PC-3 (cell line): ENCODE data around the gene CSNK1D. TPM values are rescaled to one million over a fixed set of nuclear protein-coding genes. Genes with fewer than 3 reads are reported as not detected.
A peak's percentile ranks its signal among the peaks of the same experiment; 100 is the strongest.

Source experiments
- ATAC-seq: fragments of 200-7000 bp; cut with Tn5 transposase; 2 replicates; pipeline ENCODE4 v1.9.1; 2020; ENCODE audit warnings: mild to moderate bottlenecking, moderate library complexity
- BruUV-seq: library from RNA; stranded (reverse); fragments of 400-500 nt; replicated peaks from 2 replicates; lab custom pipeline; 2021; lab: Mats Ljungman, UMichigan
- CTCF ChIA-PET: fragments of 300-600 bp; sonication (Branson Sonifier 250); formaldehyde crosslinking; loops from one replicate; lab custom pipeline; 2022; ENCODE audit warnings: antibody characterized with exemption; lab: Charles Lee
- POLR2A ChIA-PET: fragments of 300-600 bp; sonication (Branson Sonifier 250); formaldehyde crosslinking; loops from one replicate; lab custom pipeline; 2022; ENCODE audit warnings: antibody characterized with exemption; ENCODE audit not compliant: unreplicated experiment; lab: Charles Lee
- DNase-seq: peaks from one replicate; pipeline ENCODE4 v3.0.0-alpha.2; 2015
- H2AFZ ChIP-seq: fragments of 300-600 bp; sonication (generic); 2 replicates; pipeline ENCODE4 v1.6.0; 2016; ENCODE audit warnings: antibody characterized with exemption, low read length
- H3F3A ChIP-seq: fragments of 300-600 bp; sonication (generic); one replicate; pipeline ENCODE4 v1.6.0; 2017; ENCODE audit warnings: antibody characterized with exemption, low read length, control low read depth, mild to moderate bottlenecking; ENCODE audit not compliant: unreplicated experiment
- H3K27ac ChIP-seq: fragments of 300-600 bp; sonication (generic); 2 replicates; pipeline ENCODE4 v1.5.1; 2016; ENCODE audit warnings: mild to moderate bottlenecking, low read length
- H3K27me3 ChIP-seq: fragments of 300-600 bp; sonication (generic); 2 replicates; pipeline ENCODE4 v1.6.1; 2016; ENCODE audit warnings: low read length, mixed read lengths
- H3K36me3 ChIP-seq: fragments of 300-600 bp; sonication (generic); 2 replicates; pipeline ENCODE4 v1.6.1; 2016; ENCODE audit warnings: low read depth, mixed run types, low read length, mixed read lengths
- H3K4me1 ChIP-seq: fragments of 300-600 bp; sonication (generic); 2 replicates; pipeline ENCODE4 v1.5.1; 2016; ENCODE audit warnings: low read length; ENCODE audit not compliant: insufficient read depth
- H3K4me2 ChIP-seq: fragments of 300-600 bp; sonication (generic); 2 replicates; pipeline ENCODE4 v1.6.0; 2016; ENCODE audit warnings: low read length
- H3K4me3 ChIP-seq: fragments of 300-600 bp; sonication (generic); 2 replicates; pipeline ENCODE4 v1.5.1; 2016; ENCODE audit warnings: mild to moderate bottlenecking, low read length, mixed read lengths
- H3K79me2 ChIP-seq: fragments of 300-600 bp; sonication (generic); 2 replicates; pipeline ENCODE4 v1.6.1; 2017; ENCODE audit warnings: low read length, mixed read lengths
- H3K9ac ChIP-seq: fragments of 300-600 bp; sonication (generic); 2 replicates; pipeline ENCODE4 v1.6.0; 2016; ENCODE audit warnings: mild to moderate bottlenecking, low read length
- H3K9me2 ChIP-seq: fragments of 300-600 bp; sonication (generic); replicated peaks from 2 replicates; pipeline ENCODE4 v1.6.1; 2016; ENCODE audit warnings: mixed run types, low read length, mixed read lengths
- H3K9me3 ChIP-seq: fragments of 300-600 bp; sonication (generic); 2 replicates; pipeline ENCODE4 v1.6.1; 2016; ENCODE audit warnings: low read length, mixed read lengths
- H4K20me1 ChIP-seq: fragments of 300-600 bp; sonication (generic); 2 replicates; pipeline ENCODE4 v1.6.1; 2016; ENCODE audit warnings: low read length, mixed read lengths
- CTCF ChIP-seq: fragments of 300-600 bp; sonication (generic); conservative IDR thresholded peaks from 2 replicates; pipeline ENCODE4 v1.5.1; 2017; ENCODE audit warnings: antibody characterized with exemption, low read depth, mild to moderate bottlenecking, low read length
- EZH2 ChIP-seq: fragments of 300-600 bp; sonication (generic); IDR thresholded peaks from one replicate; pipeline ENCODE4 v1.6.1; 2017; ENCODE audit warnings: antibody characterized with exemption, mild to moderate bottlenecking, low read length; ENCODE audit not compliant: unreplicated experiment
- EZH2phosphoT487 ChIP-seq: fragments of 300-600 bp; sonication (generic); IDR thresholded peaks from 2 replicates; pipeline ENCODE4 v1.6.1; 2018; ENCODE audit warnings: mild to moderate bottlenecking, antibody characterized with exemption, low read length, borderline replicate concordance
- intact Hi-C: fragments of 100-400 bp; cut with micrococcal nuclease; formaldehyde crosslinking; loops from 2 replicates; pipeline ENCODE4 v1.9.0; 2023
- total RNA-seq: library from RNA; depleted of rRNA; stranded (reverse); fragments of >200 nt; gene quantifications from 2 replicates; pipeline ENCODE4 v1.2.3, GENCODE V29; 2014

Gene CSNK1D
- total RNA-seq, 1 experiment from 2014 or later, result 58.6 TPM

DNA sequence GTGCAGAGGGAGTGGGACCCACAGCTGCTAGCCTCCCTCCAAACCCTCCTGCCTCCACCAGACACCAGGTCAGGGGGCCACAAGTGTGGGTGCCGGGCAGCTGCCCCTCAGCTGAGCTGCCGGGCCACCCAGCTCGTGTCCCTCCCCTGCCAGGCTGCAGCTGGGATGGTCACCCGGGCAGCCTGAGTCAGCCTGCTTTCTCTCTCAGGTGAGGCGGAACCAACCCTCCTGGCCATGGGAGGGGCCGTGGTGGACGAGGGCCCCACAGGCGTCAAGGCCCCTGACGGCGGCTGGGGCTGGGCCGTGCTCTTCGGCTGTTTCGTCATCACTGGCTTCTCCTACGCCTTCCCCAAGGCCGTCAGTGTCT lies 37.7 kb downstream of the CSNK1D start:
- BruUV-seq, result no TSS peak
- peaks cover 38% of the 10 kb centered on the region for H3K36me3 ChIP-seq
- no peaks in the 10 kb centered on the region for H3K27me3 ChIP-seq
- POLR2A ChIA-PET, result no interaction called here
- peaks cover 17% of the 10 kb centered on the region for H3F3A ChIP-seq
- H3K4me3 ChIP-seq, result no peak overlapping the region
- intact Hi-C loops, result no loop called here
- H4K20me1 ChIP-seq, result peaks cover 78% of the 10 kb centered on the region
- no peak overlapping the region for H2AFZ ChIP-seq
- H3K79me2 ChIP-seq, result peaks cover 92% of the 10 kb centered on the region
- H3K9me3 ChIP-seq, result no peaks in the 10 kb centered on the region
- CTCF ChIA-PET, result interaction anchor here (0.6 to 1.2 kb wide), 2 partner anchors 30 to 82 kb away, joined by 3 to 7 read pairs; no protein-coding TSS in a partner anchor
- peaks cover 63% of the 10 kb centered on the region for H3K4me1 ChIP-seq
- 0 out of 2 replicates have a peak overlapping the region, but pooled peaks have one; percentile 9 for H3K27ac ChIP-seq
- TF ChIP-seq EZH2 (no peak), EZH2phosphoT487 (no peak), CTCF (no peak)
- DNase-seq (no peak), ATAC-seq (0 out of 2 replicates have a peak, but pooled peaks have one; percentile 2)
- H3K9ac ChIP-seq, result no peak overlapping the region
- H3K9me2 ChIP-seq, result no peaks in the 10 kb centered on the region
- no peak overlapping the region for H3K4me2 ChIP-seq

DNA sequence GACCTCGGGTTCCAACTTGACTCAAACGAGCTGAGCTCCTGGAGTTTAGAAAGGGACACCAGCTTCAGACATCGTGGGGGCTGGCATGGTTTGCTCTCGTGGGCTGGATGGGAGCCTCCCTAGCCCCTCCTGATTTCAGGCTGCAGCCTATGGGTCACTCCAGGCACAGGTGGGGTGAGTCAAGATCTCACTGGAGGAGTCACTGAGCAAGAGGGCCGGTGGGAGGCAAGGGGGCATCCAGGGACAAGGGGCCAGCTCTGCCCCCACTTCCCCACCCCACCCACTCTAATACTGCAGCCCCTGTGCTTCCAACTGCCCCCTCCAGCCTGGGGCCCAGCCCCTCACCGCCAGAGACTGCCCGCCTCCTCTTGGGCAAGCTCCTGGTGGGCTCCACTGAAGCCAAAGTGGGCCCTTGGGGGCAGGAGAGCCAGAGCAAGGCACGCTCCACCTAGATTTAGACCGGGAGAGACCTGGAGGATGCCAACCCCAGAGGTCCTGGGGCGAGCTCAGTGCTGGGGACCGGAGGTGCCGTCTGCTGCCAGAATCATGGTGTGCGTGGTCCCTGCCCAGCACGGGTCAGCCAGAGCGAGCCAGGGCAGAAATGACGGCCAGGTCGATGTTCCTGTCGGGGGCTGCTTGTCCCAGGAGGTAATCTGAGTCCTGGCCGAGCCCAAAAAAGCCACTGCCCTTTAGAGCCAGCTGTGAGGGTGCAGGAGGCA lies 38.3 kb downstream of the CSNK1D start:
- Histone ChIP-seq H3K4me2 (peak overlapping the region; percentile 40; the same call in 1 of the 2 replicates), H3K9me2 (no peaks in the 10 kb centered on the region), H3K9ac (no peak overlapping the region), H2AFZ (no peak overlapping the region), H4K20me1 (peaks cover 76% of the 10 kb centered on the region), H3F3A (peaks cover 16% of the 10 kb centered on the region), H3K27me3 (no peaks in the 10 kb centered on the region), H3K9me3 (no peaks in the 10 kb centered on the region), H3K27ac (peak overlapping the region; percentile 24; the same call in 1 of the 2 replicates), H3K4me1 (peaks cover 63% of the 10 kb centered on the region), H3K79me2 (peaks cover 97% of the 10 kb centered on the region), H3K4me3 (no peak overlapping the region), H3K36me3 (peaks cover 35% of the 10 kb centered on the region)
- no peak for TF ChIP-seq EZH2
- no peak for TF ChIP-seq CTCF
- no peak for TF ChIP-seq EZH2phosphoT487
- no TSS peak for BruUV-seq
- no peak for ATAC-seq
- DNase-seq, result no peak
- intact Hi-C loops, result no loop called here
- CTCF ChIA-PET, result interaction anchor here (0.6 to 1.2 kb wide), 2 partner anchors 29 to 81 kb away, joined by 3 to 7 read pairs; no protein-coding TSS in a partner anchor
- POLR2A ChIA-PET, result interaction anchor here (0.9 kb wide), 1 partner anchor 38 kb away, joined by 3 read pairs; the partner anchor contains the start of gene CSNK1D
